HG03159 (cell line): ENCODE data around the gene TLCD3B.

Experiments used
- ATAC-seq: cut with Tn5 transposase; IDR thresholded peaks from one replicate; pipeline ENCODE4 v1.9.1; 2021; ENCODE audit warnings: mild to moderate bottlenecking, moderate library complexity; ENCODE audit not compliant: unreplicated experiment

The TLCD3B gene

GRCh38 chr16:30005341-30006094, 25.6 kb downstream of the TLCD3B start:
- ATAC-seq = no peak

- no peak for ATAC-seq
These were observed 26.2 kb downstream of the TLCD3B start for GRCh38 chr16:30004811-30005242.

- ATAC-seq = no peak
These were observed 26.7 kb downstream of the TLCD3B start for GRCh38 chr16:30004424-30004776.

- ATAC-seq = no peak
These were observed 27.2 kb downstream of the TLCD3B start for GRCh38 chr16:30003670-30004423.

- ATAC-seq = no peak
These were observed 28.3 kb downstream of the TLCD3B start for GRCh38 chr16:30002614-30003346.

GRCh38 chr16:30000735-30001631, 30.1 kb downstream of the TLCD3B start:
- ATAC-seq = no peak

- no peak for ATAC-seq
These were observed 31.5 kb downstream of the TLCD3B start for GRCh38 chr16:29999605-30000004.

GRCh38 chr16:29996766-29997250, 34.3 kb downstream of the TLCD3B start:
- no peak for ATAC-seq

- ATAC-seq = peak; percentile 88
These were observed 34.9 kb downstream of the TLCD3B start, which contains the start of gene INO80E for GRCh38 chr16:29995911-29996765. INO80E (plus strand) TSS chr16:29996241; CDS start chr16:29996311, 70 bp downstream.

GRCh38 chr16:29995324-29995910, 35.7 kb downstream of the TLCD3B start, which contains the start of gene HIRIP3:
HIRIP3 (minus strand) TSS chr16:29995617; CDS start chr16:29995605, 12 bp downstream.
- ATAC-seq = peak; percentile 43

- ATAC-seq = peak; percentile 37
These were observed 36.3 kb downstream of the TLCD3B start for GRCh38 chr16:29994600-29995323.

- no peak for ATAC-seq
These were observed 37.0 kb downstream of the TLCD3B start for GRCh38 chr16:29993903-29994599.

GRCh38 chr16:29993191-29993902, 37.7 kb downstream of the TLCD3B start:
- ATAC-seq = no peak

- ATAC-seq = no peak
These were observed 38.6 kb downstream of the TLCD3B start for GRCh38 chr16:29992344-29992967.

- ATAC-seq = no peak
These were observed 39.5 kb downstream of the TLCD3B start for GRCh38 chr16:29991571-29991904.

- no peak for ATAC-seq
These were observed 40.0 kb downstream of the TLCD3B start for GRCh38 chr16:29990883-29991570.
